Kidney (tissue), 14 donors: ENCODE results near the gene RASGRF2. TPM values are rescaled to one million over a fixed set of nuclear protein-coding genes. Genes with fewer than 3 reads are reported as not detected.

Experiments
- DNase-seq, 5 donors: peaks; one replicate each; pipeline ENCODE4 v3.0.0-alpha.2; 2013 to 2020
- FAIRE-seq: peaks from 2 replicates; lab custom pipeline; 2012; peaks lifted over from hg19 to GRCh38; lab: Jason Lieb, UNC
- H3K27ac ChIP-seq, 2 donors: one replicate each; pipeline ENCODE4 v1.7.0; 2013; ENCODE audit warnings: low read depth in 2 of 2, low read length in 2 of 2, inconsistent platforms in 1 of 2
- H3K27me3 ChIP-seq: one replicate; pipeline ENCODE4 v1.7.1; 2013; ENCODE audit warnings: low read length, inconsistent platforms; ENCODE audit not compliant: control insufficient read depth, insufficient read depth
- H3K36me3 ChIP-seq, 3 donors: one replicate each; pipeline versions ENCODE4 v1.7.0 to v1.7.1; 2013; ENCODE audit warnings: low read length in 3 of 3, control low read depth in 1 of 3, inconsistent platforms in 1 of 3; ENCODE audit not compliant: insufficient read depth in 3 of 3, control insufficient read depth in 2 of 3
- H3K4me1 ChIP-seq, 3 donors: one replicate each; pipeline versions ENCODE4 v1.7.0 to v1.7.1; 2013; ENCODE audit warnings: low read length in 3 of 3, inconsistent platforms in 1 of 3, low read depth in 1 of 3; ENCODE audit not compliant: control insufficient read depth in 2 of 3, insufficient read depth in 2 of 3
- H3K4me3 ChIP-seq, 3 donors: one replicate each; pipeline versions ENCODE4 v1.7.0 to v1.8.1; 2013; ENCODE audit warnings: low read length in 3 of 3, control low read depth in 1 of 3, inconsistent platforms in 1 of 3
- H3K9ac ChIP-seq, 3 donors: one replicate each; pipeline versions ENCODE4 v1.7.0 to v1.7.1; 2013; ENCODE audit warnings: low read length in 3 of 3, control low read depth in 1 of 3, inconsistent platforms in 1 of 3
- H3K9me3 ChIP-seq, 3 donors: one replicate each; pipeline versions ENCODE4 v1.7.0 to v1.7.1; 2013; ENCODE audit warnings: low read length in 3 of 3, control low read depth in 1 of 3, inconsistent platforms in 1 of 3; ENCODE audit not compliant: control insufficient read depth in 2 of 3, insufficient read depth in 1 of 3
- CTCF ChIP-seq: IDR thresholded peaks from 3 replicates; pipeline ENCODE4 v1.5.1; 2012; ENCODE audit warnings: mild to moderate bottlenecking, moderate library complexity, borderline replicate concordance; ENCODE audit not compliant: insufficient read depth; ENCODE audit errors: extremely low read depth
- intact Hi-C: fragments of 100-400 bp; cut with DNase I; formaldehyde crosslinking; loops from one replicate; pipeline ENCODE4 v1.11.1; 2022
- polyA plus RNA-seq: library from polyadenylated mRNA; stranded (reverse); fragments of 350-450 nt; fragmentation: Illumina TruSeq; extraction: RNeasy Lipid Tissue Mini Kit (QIAGEN cat#74804); gene quantifications from one replicate; pipeline ENCODE4 v1.2.3, GENCODE V29; 2014; ENCODE audit warnings: low read depth, low replicate concordance; ENCODE audit not compliant: insufficient read depth
- total RNA-seq: library from RNA; stranded (reverse); fragmentation: NEBNext Ultra II Directional; extraction: Animal tissue kit (Norgen Biotek cat#: 25700); gene quantifications from one replicate; pipeline ENCODE4 v1.2.1, GENCODE V29; 2021
- donor health status: control.
- donor health status: control.
- donor health status: control.
- donor health status: control.
- donor health status: control.
- donor health status: DM: yes; HTN: yes; CAD: no.
- donor health status: Normal renal cell carcinoma (clear cell type).

RASGRF2 gene
- total and polyA plus RNA-seq, 2 donors from 2014 or later = 4.9 to 14.7 TPM

- Histone ChIP-seq H3K27me3 (no peaks in the 10 kb centered on the region), H3K36me3 (no peaks in the 10 kb centered on the region), H3K9ac (no peak overlapping the region), H3K9me3 (no peaks in the 10 kb centered on the region), H3K4me1 (peaks cover 0 to 2% (median 0%) of the 10 kb centered on the region in 3 donors), H3K4me3 (no peak overlapping the region), H3K27ac (no peak overlapping the region)
- FAIRE-seq (no peak), DNase-seq (no peak)
- TF ChIP-seq CTCF = no peak
- intact Hi-C loops = no loop called here
Observed at GRCh38 chr5:81137833-81138232, 177.7 kb downstream of the RASGRF2 start.

GRCh38 chr5:81140441-81140840 lies 180.3 kb downstream of the RASGRF2 start:
- intact Hi-C loops = no loop called here
- TF ChIP-seq CTCF = no peak
- H3K27me3 ChIP-seq = no peaks in the 10 kb centered on the region
- H3K9ac ChIP-seq = no peak overlapping the region
- no peaks in the 10 kb centered on the region for H3K36me3 ChIP-seq
- H3K9me3 ChIP-seq = no peaks in the 10 kb centered on the region
- peaks cover 0 to 2% (median 0%) of the 10 kb centered on the region in 3 donors for H3K4me1 ChIP-seq
- no peak overlapping the region for H3K4me3 ChIP-seq
- no peak overlapping the region for H3K27ac ChIP-seq
- no peak for FAIRE-seq
- peak in 2 of 5 donors; percentile 25 to 55 for DNase-seq

GRCh38 chr5:81140943-81141342 lies 180.8 kb downstream of the RASGRF2 start:
- Histone ChIP-seq H3K27me3 (no peaks in the 10 kb centered on the region), H3K36me3 (no peaks in the 10 kb centered on the region), H3K4me3 (no peak overlapping the region), H3K27ac (no peak overlapping the region), H3K9ac (no peak overlapping the region), H3K9me3 (no peaks in the 10 kb centered on the region), H3K4me1 (peaks cover 0 to 2% (median 0%) of the 10 kb centered on the region in 3 donors)
- DNase-seq (peak in 4 of 5 donors; percentile 41 to 90 (median 62)), FAIRE-seq (no peak)
- TF ChIP-seq CTCF = no peak
- intact Hi-C loops = no loop called here

GRCh38 chr5:81142108-81142507 lies 181.9 kb downstream of the RASGRF2 start:
- no peaks in the 10 kb centered on the region for H3K9me3 ChIP-seq
- intact Hi-C loops = no loop called here
- no peaks in the 10 kb centered on the region for H3K36me3 ChIP-seq
- H3K4me1 ChIP-seq = peaks cover 0 to 2% (median 0%) of the 10 kb centered on the region in 3 donors
- no peak overlapping the region for H3K27ac ChIP-seq
- no peaks in the 10 kb centered on the region for H3K27me3 ChIP-seq
- no peak for TF ChIP-seq CTCF
- H3K4me3 ChIP-seq = no peak overlapping the region
- no peak for FAIRE-seq
- no peak overlapping the region for H3K9ac ChIP-seq
- DNase-seq = no peak
